IMR-90 (cell line): Measurements from ENCODE around the gene CUEDC2. TPM values are rescaled to one million over a fixed set of nuclear protein-coding genes. Genes with fewer than 3 reads are reported as not detected.
A peak's percentile ranks its signal among the peaks of the same experiment; 100 is the strongest.

Experiments used
- ATAC-seq: fragments of 200-7000 bp; cut with Tn5 transposase; 2 replicates; pipeline ENCODE4 v1.9.1; 2020; ENCODE audit warnings: low read depth, mild to moderate bottlenecking, moderate library complexity
- BruUV-seq: library from RNA; stranded (reverse); fragments of 400-500 nt; replicated peaks from 2 replicates; lab custom pipeline; 2021; lab: Mats Ljungman, UMichigan
- CTCF ChIA-PET: fragments of 300-600 bp; formaldehyde crosslinking; extraction: SDS; loops from one replicate; lab custom pipeline; 2021; ENCODE audit warnings: antibody characterized with exemption; lab: Yijun Ruan, JAX
- POLR2A ChIA-PET: fragments of 300-600 bp; sonication (Branson Sonifier 250); formaldehyde crosslinking; loops from one replicate; lab custom pipeline; 2022; ENCODE audit warnings: antibody characterized with exemption; ENCODE audit not compliant: unreplicated experiment; lab: Charles Lee
- DNase-seq: peaks from one replicate; pipeline ENCODE4 v3.0.0; 2013
- H2AFZ ChIP-seq: replicated peaks from 2 replicates; pipeline ENCODE3; 2013; ENCODE audit warnings: low read length, mild to moderate bottlenecking; ENCODE audit not compliant: poor library complexity
- H2AK5ac ChIP-seq: 2 replicates; pipeline ENCODE4 v1.6.1; 2013; ENCODE audit warnings: low read depth, low read length, inconsistent platforms
- H2AK9ac ChIP-seq: replicated peaks from 2 replicates; pipeline ENCODE3; 2013; ENCODE audit warnings: mild to moderate bottlenecking, low read depth, low read length, moderate library complexity; ENCODE audit not compliant: poor library complexity
- H2BK120ac ChIP-seq: 2 replicates; pipeline ENCODE4 v1.6.1; 2013; ENCODE audit warnings: low read depth, low read length, inconsistent platforms
- H2BK15ac ChIP-seq: 3 replicates; pipeline ENCODE4 v1.6.1; 2013; ENCODE audit warnings: low read depth, low read length, inconsistent platforms
- H2BK20ac ChIP-seq: 2 replicates; pipeline ENCODE4 v1.6.1; 2013; ENCODE audit warnings: low read depth, mild to moderate bottlenecking, inconsistent platforms, low read length, moderate library complexity
- H2BK5ac ChIP-seq: 2 replicates; pipeline ENCODE4 v1.6.1; 2013; ENCODE audit warnings: mild to moderate bottlenecking, low read depth, low read length, inconsistent platforms; ENCODE audit not compliant: poor library complexity, severe bottlenecking
- H3K14ac ChIP-seq: replicated peaks from 2 replicates; pipeline ENCODE4 v1.6.1; 2013; ENCODE audit warnings: low read depth, low read length, inconsistent platforms
- H3K18ac ChIP-seq: 2 replicates; pipeline ENCODE4 v1.6.1; 2013; ENCODE audit warnings: low read depth, low read length, control low read depth
- H3K23ac ChIP-seq: 2 replicates; pipeline ENCODE4 v1.6.1; 2013; ENCODE audit warnings: low read depth, low read length, inconsistent platforms
- H3K27ac ChIP-seq: 2 replicates; pipeline ENCODE4 v1.5.1; 2013; ENCODE audit warnings: mild to moderate bottlenecking, control low read depth, low read length; ENCODE audit not compliant: insufficient read depth
- H3K27me3 ChIP-seq: 2 replicates; pipeline ENCODE4 v1.6.1; 2013; ENCODE audit warnings: low read length; ENCODE audit not compliant: control insufficient read depth, insufficient read depth
- H3K36me3 ChIP-seq: 2 replicates; pipeline ENCODE4 v1.6.1; 2013; ENCODE audit warnings: low read length, mixed read lengths; ENCODE audit not compliant: control insufficient read depth, insufficient read depth
- H3K4ac ChIP-seq: 2 replicates; pipeline ENCODE4 v1.6.1; 2013; ENCODE audit warnings: low read depth, low read length, inconsistent platforms
- H3K4me1 ChIP-seq: 2 replicates; pipeline ENCODE4 v1.6.1; 2013; ENCODE audit warnings: low read length, mixed read lengths; ENCODE audit not compliant: control insufficient read depth, insufficient read depth
- H3K4me2 ChIP-seq: 2 replicates; pipeline ENCODE4 v1.6.1; 2013; ENCODE audit warnings: low read depth, mild to moderate bottlenecking, control low read depth, low read length, moderate library complexity
- H3K4me3 ChIP-seq: 2 replicates; pipeline ENCODE4 v1.5.1; 2013; ENCODE audit warnings: low read depth, mild to moderate bottlenecking, control low read depth, low read length, moderate library complexity; ENCODE audit not compliant: insufficient read depth
- H3K56ac ChIP-seq: 2 replicates; pipeline ENCODE4 v1.6.1; 2013; ENCODE audit warnings: low read length, inconsistent platforms; ENCODE audit not compliant: insufficient read depth; ENCODE audit errors: extremely low read depth
- H3K79me1 ChIP-seq, 2 experiments: 2 replicates each; pipeline ENCODE4 v1.6.1; 2013; ENCODE audit warnings: low read length in 2 of 2, inconsistent platforms in 1 of 2, low read depth in 1 of 2
- H3K9ac ChIP-seq: 2 replicates; pipeline ENCODE4 v1.6.1; 2013; ENCODE audit warnings: low read depth, low read length, control low read depth
- H3K9me1 ChIP-seq: 2 replicates; pipeline ENCODE4 v1.6.1; 2013; ENCODE audit warnings: low read length, inconsistent platforms; ENCODE audit not compliant: insufficient read depth
- H3K9me3 ChIP-seq: 2 replicates; pipeline ENCODE4 v1.6.1; 2013; ENCODE audit warnings: low read length; ENCODE audit not compliant: control insufficient read depth, insufficient read depth
- H4K20me1 ChIP-seq: 2 replicates; pipeline ENCODE4 v1.6.1; 2013; ENCODE audit warnings: low read length, inconsistent platforms; ENCODE audit not compliant: insufficient read depth
- H4K5ac ChIP-seq: 2 replicates; pipeline ENCODE4 v1.6.1; 2013; ENCODE audit warnings: mild to moderate bottlenecking, low read depth, low read length, control low read depth
- H4K8ac ChIP-seq, 2 experiments: 2 replicates each; pipeline ENCODE4 v1.6.1; 2013; ENCODE audit warnings: low read depth in 2 of 2, low read length in 2 of 2, control low read depth in 1 of 2, inconsistent platforms in 1 of 2
- H4K91ac ChIP-seq: 2 replicates; pipeline ENCODE4 v1.6.1; 2013; ENCODE audit warnings: low read depth, low read length, inconsistent platforms; ENCODE audit not compliant: insufficient read depth
- BHLHE40 ChIP-seq: fragments of 150-350 bp; IDR thresholded peaks from 2 replicates; pipeline ENCODE4 v1.6.1; 2016; ENCODE audit warnings: mild to moderate bottlenecking, low read depth, low read length
- CEBPB ChIP-seq: IDR thresholded peaks from 2 replicates; pipeline ENCODE4 v1.6.1; 2012; ENCODE audit warnings: low read depth, low read length, improper control_type of control experiment
- CHD1 ChIP-seq: IDR thresholded peaks from 2 replicates; pipeline ENCODE4 v1.6.1; 2012; ENCODE audit warnings: low read depth, low read length, improper control_type of control experiment
- FOS ChIP-seq: fragments of 150-350 bp; IDR thresholded peaks from 2 replicates; pipeline ENCODE4 v1.6.1; 2016; ENCODE audit warnings: low read depth, low read length
- MAFK ChIP-seq: IDR thresholded peaks from 2 replicates; pipeline ENCODE4 v1.6.1; 2012; ENCODE audit warnings: low read depth, low read length, improper control_type of control experiment
- MAZ ChIP-seq: IDR thresholded peaks from 2 replicates; pipeline ENCODE4 v1.6.1; 2012; ENCODE audit warnings: low read depth, mild to moderate bottlenecking, low read length, improper control_type of control experiment, moderate library complexity, borderline replicate concordance
- MXI1 ChIP-seq: IDR thresholded peaks from 2 replicates; pipeline ENCODE4 v1.6.1; 2012; ENCODE audit warnings: low read depth, mild to moderate bottlenecking, low read length, moderate library complexity, borderline replicate concordance
- NFE2L2 ChIP-seq: fragments of 150-350 bp; IDR thresholded peaks from 2 replicates; pipeline ENCODE4 v1.6.1; 2016; ENCODE audit warnings: low read depth, mild to moderate bottlenecking, low read length
- POLR2A ChIP-seq: IDR thresholded peaks from 2 replicates; pipeline ENCODE4 v1.6.1; 2012; ENCODE audit warnings: mild to moderate bottlenecking, low read depth, low read length
- RAD21 ChIP-seq: IDR thresholded peaks from 2 replicates; pipeline ENCODE4 v1.6.1; 2012; ENCODE audit warnings: low read length, improper control_type of control experiment
- RCOR1 ChIP-seq: IDR thresholded peaks from 2 replicates; pipeline ENCODE4 v1.6.1; 2012; ENCODE audit warnings: mild to moderate bottlenecking, low read length, improper control_type of control experiment; ENCODE audit not compliant: insufficient replicate concordance
- RFX5 ChIP-seq: IDR thresholded peaks from 2 replicates; pipeline ENCODE4 v1.8.0; 2012; ENCODE audit warnings: low read depth, mild to moderate bottlenecking, low read length, moderate library complexity
- SMC3 ChIP-seq: fragments of 150-350 bp; IDR thresholded peaks from 2 replicates; pipeline ENCODE4 v1.6.1; 2016; ENCODE audit warnings: low read depth, mild to moderate bottlenecking, antibody characterized with exemption, low read length, moderate library complexity
- WGBS, 2 experiments: methylation state at CpG; one replicate each; pipeline versions ENCODE4 v1.1.5 to v1.1.7; 2013; ENCODE audit warnings: missing lambda C conversion rate in 2 of 2; ENCODE audit not compliant: insufficient read length in 1 of 2; ENCODE audit errors: extremely low coverage in 2 of 2; 5-methylcytosine and 5-hydroxymethylcytosine counted together
- dilution Hi-C: fragments of 300-500 bp; cut with HindIII; formaldehyde crosslinking; loops from one replicate; pipeline ENCODE4 v1.14.3; 2018; ENCODE audit warnings: low sequenced_read_pairs; ENCODE audit not compliant: unreplicated experiment
- in situ Hi-C: fragments of 300-500 bp; cut with MboI; formaldehyde crosslinking; loops from 3 replicates; pipeline ENCODE4 v1.14.3; 2019; ENCODE audit warnings: low sequenced_read_pairs, inconsistent platforms, mixed read lengths
- intact Hi-C: fragments of 100-400 bp; cut with micrococcal nuclease; formaldehyde crosslinking; loops from 2 replicates; pipeline ENCODE4 v1.10.0; 2022
- polyA plus RNA-seq, 3 experiments: library from polyadenylated mRNA; depleted of rRNA; stranded (reverse); fragments of >200 nt; gene quantifications; 2 replicates each; pipeline ENCODE4 v1.2.3, GENCODE V29; 2012; ENCODE audit warnings: low replicate concordance in 1 of 3
- total RNA-seq: library from RNA; depleted of rRNA; stranded (reverse); fragments of >200 nt; gene quantifications from 2 replicates; pipeline ENCODE4 v1.2.3, GENCODE V29; 2012
- TF ChIP-seq, protein P1 (sequence below): fragments of 150-350 bp; IDR thresholded peaks from 2 replicates; pipeline ENCODE4 v1.6.1; 2017; ENCODE audit warnings: mild to moderate bottlenecking, antibody characterized with exemption, low read length, low read depth
- TF ChIP-seq, protein P2 (sequence below): conservative IDR thresholded peaks from 2 replicates; pipeline ENCODE4 v1.5.1; 2012; ENCODE audit warnings: mild to moderate bottlenecking, low read depth, low read length, improper control_type of control experiment

The CUEDC2 gene
- total and polyA plus RNA-seq, 2 of the 4 experiments (the other 2 are of a cell fraction) = 55.7 to 84.9 TPM

DNA sequence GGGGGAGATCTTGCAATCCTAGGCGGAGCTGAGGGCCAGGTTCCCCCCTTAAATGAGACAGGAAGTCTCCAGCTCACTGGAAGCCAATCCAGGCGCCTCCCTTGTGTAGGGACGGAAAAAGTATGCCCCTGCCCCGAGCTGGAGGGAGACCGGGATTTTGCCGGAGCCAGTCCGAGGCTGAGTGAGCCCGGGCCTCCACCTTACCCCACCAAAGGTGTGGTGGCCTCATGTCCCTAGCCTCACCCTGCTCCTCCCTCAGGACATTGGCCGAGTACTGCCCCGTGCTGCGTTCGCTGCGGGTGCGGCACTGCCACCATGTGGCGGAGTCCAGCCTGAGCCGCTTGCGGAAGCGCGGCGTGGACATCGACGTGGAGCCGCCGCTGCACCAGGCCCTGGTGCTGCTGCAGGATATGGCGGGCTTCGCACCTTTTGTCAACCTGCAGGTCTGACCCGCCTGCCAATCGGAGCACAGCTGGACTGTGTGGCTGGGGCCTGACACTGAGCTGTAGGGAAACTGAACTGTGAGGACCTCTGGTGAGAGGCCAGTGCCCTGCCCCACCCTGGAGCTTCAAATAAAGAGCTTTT is 9.7 kb downstream of the CUEDC2 start:
- Histone ChIP-seq H3K4me2 (peak overlapping the region; percentile 89), H2AFZ (peak overlapping the region; percentile 88), H3K23ac (no peak overlapping the region), H3K14ac (no peak overlapping the region), H2AK5ac (no peak overlapping the region), H2BK5ac (no peak overlapping the region), H3K18ac (no peak overlapping the region), H4K8ac (peak overlapping the region in 1 of 2 experiments; percentile 60; a peak in 2 of 4 replicates), H3K79me1 (peaks cover 0 to 43% of the 10 kb centered on the region in 2 experiments; a peak in 2 of 4 replicates), H2BK120ac (no peak overlapping the region), H3K27ac (no peak overlapping the region), H3K4ac (0 out of 2 replicates have a peak overlapping the region, but pooled peaks have one; percentile 55), H2BK20ac (no peak overlapping the region), H3K36me3 (peaks cover 6% of the 10 kb centered on the region; the same call in 1 of the 2 replicates), H3K9me3 (no peaks in the 10 kb centered on the region), H2BK15ac (no peak overlapping the region), H4K5ac (no peak overlapping the region), H3K56ac (no peak overlapping the region), H2AK9ac (peak overlapping the region; percentile 88), H3K27me3 (peaks cover 11% of the 10 kb centered on the region; the same call in 1 of the 2 replicates), H3K4me3 (no peak overlapping the region), H3K4me1 (peaks cover 11% of the 10 kb centered on the region), H3K9ac (peak overlapping the region; percentile 12; the same call in 1 of the 2 replicates), H3K9me1 (peaks cover 13% of the 10 kb centered on the region; the same call in 1 of the 2 replicates), H4K20me1 (no peaks in the 10 kb centered on the region), H4K91ac (no peak overlapping the region)
- DNase-seq = peak; percentile 69
- in situ Hi-C loops (no loop called here), intact Hi-C loops (loop anchor here (1.0 kb wide), 1 partner anchor 253 kb away; no protein-coding TSS in a partner anchor), dilution Hi-C loops (no loop called here)
- ATAC-seq = peak; percentile 55
- WGBS, 2 experiments = 8% methylated on average over 20 of the region's 28 CpGs; no CpG with 5 or more reads in 1 of the 2 experiments
- POLR2A ChIA-PET = no interaction called here
- TF ChIP-seq CHD1 (no peak), RFX5 (no peak), POLR2A (no peak), RCOR1 (no peak), MAFK (no peak), MAZ (peak; percentile 38; the same call in 1 of the 2 replicates), MXI1 (peak; percentile 84), BHLHE40 (0 out of 2 replicates have a peak, but pooled peaks have one; percentile 12), CEBPB (no peak), RAD21 (peak; percentile 83), FOS (no peak), NFE2L2 (no peak), SMC3 (peak; percentile 73)
- TF ChIP-seq, protein P1, sequence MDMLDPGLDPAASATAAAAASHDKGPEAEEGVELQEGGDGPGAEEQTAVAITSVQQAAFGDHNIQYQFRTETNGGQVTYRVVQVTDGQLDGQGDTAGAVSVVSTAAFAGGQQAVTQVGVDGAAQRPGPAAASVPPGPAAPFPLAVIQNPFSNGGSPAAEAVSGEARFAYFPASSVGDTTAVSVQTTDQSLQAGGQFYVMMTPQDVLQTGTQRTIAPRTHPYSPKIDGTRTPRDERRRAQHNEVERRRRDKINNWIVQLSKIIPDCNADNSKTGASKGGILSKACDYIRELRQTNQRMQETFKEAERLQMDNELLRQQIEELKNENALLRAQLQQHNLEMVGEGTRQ = peak; percentile 77; the same call in 1 of the 2 replicates
- TF ChIP-seq, protein P2, sequence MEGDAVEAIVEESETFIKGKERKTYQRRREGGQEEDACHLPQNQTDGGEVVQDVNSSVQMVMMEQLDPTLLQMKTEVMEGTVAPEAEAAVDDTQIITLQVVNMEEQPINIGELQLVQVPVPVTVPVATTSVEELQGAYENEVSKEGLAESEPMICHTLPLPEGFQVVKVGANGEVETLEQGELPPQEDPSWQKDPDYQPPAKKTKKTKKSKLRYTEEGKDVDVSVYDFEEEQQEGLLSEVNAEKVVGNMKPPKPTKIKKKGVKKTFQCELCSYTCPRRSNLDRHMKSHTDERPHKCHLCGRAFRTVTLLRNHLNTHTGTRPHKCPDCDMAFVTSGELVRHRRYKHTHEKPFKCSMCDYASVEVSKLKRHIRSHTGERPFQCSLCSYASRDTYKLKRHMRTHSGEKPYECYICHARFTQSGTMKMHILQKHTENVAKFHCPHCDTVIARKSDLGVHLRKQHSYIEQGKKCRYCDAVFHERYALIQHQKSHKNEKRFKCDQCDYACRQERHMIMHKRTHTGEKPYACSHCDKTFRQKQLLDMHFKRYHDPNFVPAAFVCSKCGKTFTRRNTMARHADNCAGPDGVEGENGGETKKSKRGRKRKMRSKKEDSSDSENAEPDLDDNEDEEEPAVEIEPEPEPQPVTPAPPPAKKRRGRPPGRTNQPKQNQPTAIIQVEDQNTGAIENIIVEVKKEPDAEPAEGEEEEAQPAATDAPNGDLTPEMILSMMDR = peak; percentile 82
- BruUV-seq = no TSS peak
- CTCF ChIA-PET = interaction anchor here (0.9 to 2.1 kb wide), 4 partner anchors 13 to 193 kb away, joined by 3 to 6 read pairs (median 5); partner anchors contain the start of gene NFKB2
